Measurements from ENCODE around the gene TMEM207. TPM values are rescaled to one million over a fixed set of nuclear protein-coding genes. Genes with fewer than 3 reads are reported as not detected.

Gene TMEM207
- total RNA-seq, 2 experiments from 2014 or later = not detected

Other genes with a start within 250 kb of the TMEM207 start
- gene CLDN1, start 127.5 kb downstream of the TMEM207 start, total RNA-seq = under 1 TPM; 0.88 to 0.96 TPM
- not detected for gene CLDN16, start 61.7 kb downstream of the TMEM207 start, total RNA-seq
- 10 to 100 TPM; 11.0 to 13.7 TPM for gene IL1RAP, start 64.2 kb upstream of the TMEM207 start, total RNA-seq